GM12878 (cell line): ENCODE results near the gene POLR3G. TPM values are rescaled to one million over a fixed set of nuclear protein-coding genes. Genes with fewer than 3 reads are reported as not detected.

Experiments used
- ATAC-seq: fragments of 200-7000 bp; cut with Tn5 transposase; 3 replicates; pipeline ENCODE4 v1.9.1; 2020; ENCODE audit warnings: mild to moderate bottlenecking, moderate library complexity
- BruUV-seq: library from RNA; stranded (reverse); fragments of 400-500 nt; replicated peaks from 2 replicates; lab custom pipeline; 2021; lab: Mats Ljungman, UMichigan
- CTCF ChIA-PET: fragments of 300-600 bp; sonication (Branson Sonifier 250); formaldehyde crosslinking; extraction: SDS; loops from one replicate; lab custom pipeline; 2021; ENCODE audit warnings: inconsistent platforms; lab: Yijun Ruan, JAX
- POLR2A ChIA-PET: fragments of 350-600 bp; formaldehyde crosslinking; extraction: SDS; loops from one replicate; lab custom pipeline; 2021; ENCODE audit warnings: inconsistent platforms; lab: Charles Lee
- RAD21 ChIA-PET: fragments of 300-600 bp; sonication (Branson Sonifier 250); formaldehyde crosslinking; loops from one replicate; lab custom pipeline; 2023; ENCODE audit warnings: antibody characterized with exemption; ENCODE audit not compliant: unreplicated experiment; lab: Charles Lee
- SMC1A ChIA-PET: fragments of 300-600 bp; sonication (Branson Sonifier 250); formaldehyde crosslinking; loops from one replicate; lab custom pipeline; 2023; ENCODE audit not compliant: unreplicated experiment, uncharacterized antibody; lab: Charles Lee
- DNase-seq: peaks from one replicate; pipeline ENCODE4 v3.0.0-alpha.2; 2011; ENCODE audit warnings: low read depth, low spot score
- FAIRE-seq: peaks from 3 replicates; lab custom pipeline; 2011; peaks lifted over from hg19 to GRCh38; lab: Jason Lieb, UNC
- H2AFZ ChIP-seq: 2 replicates; pipeline ENCODE4 v1.6.0; 2011; ENCODE audit warnings: low read depth, low read length, control low read depth; ENCODE audit not compliant: control insufficient read depth
- H3K27ac ChIP-seq: 2 replicates; pipeline ENCODE4 v1.5.1; 2011; ENCODE audit warnings: control low read depth; ENCODE audit not compliant: control insufficient read depth, insufficient read depth
- H3K27me3 ChIP-seq, 2 experiments: replicated peaks in 1 of 2; 2 replicates each; pipeline versions ENCODE4 v1.6.0 to v1.6.1; 2011; ENCODE audit warnings: low read length in 1 of 2; ENCODE audit not compliant: control insufficient read depth in 2 of 2, insufficient read depth in 2 of 2
- H3K36me3 ChIP-seq, 2 experiments: 2 replicates each; pipeline ENCODE4 v1.5.1; 2011; ENCODE audit warnings: low read length in 1 of 2; ENCODE audit not compliant: control insufficient read depth in 2 of 2, insufficient read depth in 2 of 2
- H3K4me1 ChIP-seq: 2 replicates; pipeline ENCODE4 v1.6.1; 2011; ENCODE audit warnings: mild to moderate bottlenecking, low read length, moderate library complexity, mixed read lengths; ENCODE audit not compliant: control insufficient read depth, insufficient read depth
- H3K4me2 ChIP-seq: 2 replicates; pipeline ENCODE4 v1.6.0; 2011; ENCODE audit warnings: control low read depth; ENCODE audit not compliant: control insufficient read depth, insufficient read depth
- H3K4me3 ChIP-seq: fragments of 200-600 bp; sonication (generic); 2 replicates; pipeline ENCODE4 v1.5.1; 2016
- H3K79me2 ChIP-seq: 2 replicates; pipeline ENCODE4 v1.6.0; 2011; ENCODE audit warnings: low read length; ENCODE audit not compliant: control insufficient read depth, insufficient read depth
- H3K9ac ChIP-seq: 2 replicates; pipeline ENCODE4 v1.8.0; 2011; ENCODE audit warnings: low read length, control low read depth, mixed read lengths; ENCODE audit not compliant: control insufficient read depth, insufficient read depth
- H3K9me3 ChIP-seq: replicated peaks from 3 replicates; pipeline ENCODE4 v1.5.1; 2011; ENCODE audit warnings: mild to moderate bottlenecking, low read length; ENCODE audit not compliant: control insufficient read depth, insufficient read depth
- H4K20me1 ChIP-seq: 2 replicates; pipeline ENCODE4 v1.6.0; 2011; ENCODE audit not compliant: control insufficient read depth, insufficient read depth
- BACH1 ChIP-seq: fragments of 450-650 bp; IDR thresholded peaks from 2 replicates; pipeline ENCODE4 v1.6.1; 2017; ENCODE audit warnings: mild to moderate bottlenecking, borderline replicate concordance
- CBFB ChIP-seq: IDR thresholded peaks from 2 replicates; pipeline ENCODE4 v1.6.1; 2016; ENCODE audit warnings: antibody characterized with exemption, low read depth
- EP300 ChIP-seq, 2 experiments: fragments of 150-350 bp in 1 of 2; IDR thresholded peaks; 2 replicates each; pipeline ENCODE4 v1.6.1; 2011 to 2012; ENCODE audit warnings: low read depth in 2 of 2, low read length in 2 of 2, borderline replicate concordance in 1 of 2, improper control_type of control experiment in 1 of 2, inconsistent platforms in 1 of 2; ENCODE audit not compliant: control insufficient read depth in 1 of 2
- GATAD2B ChIP-seq: fragments of 450-650 bp; conservative IDR thresholded peaks from 2 replicates; pipeline ENCODE4 v1.6.1; 2017; ENCODE audit warnings: low read depth, mild to moderate bottlenecking, moderate library complexity
- MEF2A ChIP-seq: IDR thresholded peaks from 2 replicates; pipeline ENCODE4 v1.6.1; 2011; ENCODE audit warnings: low read depth, mild to moderate bottlenecking, low read length, moderate library complexity; ENCODE audit not compliant: insufficient read depth
- MYC ChIP-seq: IDR thresholded peaks from 2 replicates; pipeline ENCODE4 v1.6.1; 2011; ENCODE audit warnings: mild to moderate bottlenecking, low read length, moderate library complexity, inconsistent platforms; ENCODE audit not compliant: insufficient read depth, insufficient replicate concordance, insufficient read length, severe bottlenecking
- PKNOX1 ChIP-seq: fragments of 450-650 bp; IDR thresholded peaks from 2 replicates; pipeline ENCODE4 v1.6.1; 2016; ENCODE audit warnings: mild to moderate bottlenecking
- POU2F2 ChIP-seq: IDR thresholded peaks from 3 replicates; pipeline ENCODE4 v1.6.1; 2011; ENCODE audit warnings: low read depth, mild to moderate bottlenecking, low read length, borderline replicate concordance
- RB1 ChIP-seq: fragments of 450-650 bp; formaldehyde crosslinking; IDR thresholded peaks from 2 replicates; pipeline ENCODE4 v1.6.1; 2017; ENCODE audit warnings: mild to moderate bottlenecking, borderline replicate concordance
- RFX5 ChIP-seq: IDR thresholded peaks from 2 replicates; pipeline ENCODE4 v1.6.1; 2011; ENCODE audit warnings: low read depth, low read length, improper control_type of control experiment
- SUZ12 ChIP-seq: fragments of 200-600 bp; sonication (generic); IDR thresholded peaks from one replicate; pipeline ENCODE4 v1.6.1; 2018; ENCODE audit warnings: antibody characterized with exemption, mild to moderate bottlenecking; ENCODE audit not compliant: unreplicated experiment
- ZZZ3 ChIP-seq: IDR thresholded peaks from 2 replicates; pipeline ENCODE4 v1.6.1; 2011; ENCODE audit warnings: low read depth; ENCODE audit not compliant: control insufficient read depth, insufficient read length
- WGBS: methylation state at CpG from one replicate; pipeline ENCODE4 v1.1.6; 2016; ENCODE audit warnings: low lambda C conversion rate; ENCODE audit not compliant: insufficient replicate concordance, insufficient coverage; ENCODE audit errors: missing lambda C conversion rate; 5-methylcytosine and 5-hydroxymethylcytosine counted together
- in situ Hi-C: fragments of 300-500 bp; cut with MboI; formaldehyde crosslinking; loops from 9 replicates; pipeline ENCODE4 v1.14.3; 2018; ENCODE audit warnings: mixed read lengths
- intact Hi-C: fragments of 100-400 bp; cut with micrococcal nuclease; formaldehyde crosslinking; loops from one replicate; pipeline ENCODE4 v1.14.2; 2022; ENCODE audit not compliant: unreplicated experiment
- polyA plus RNA-seq, 11 experiments: library from polyadenylated mRNA; depleted of rRNA in 4 of 11; unstranded in 6 of 11; stranded (reverse) in 5 of 11; fragments of >200 nt; fragmentation: Nextera tagmentation in 4 of 11; fragmentation: Illumina TruSeq in 1 of 11; extraction: Ambion mirVana in 4 of 11; extraction: Trizol in 1 of 11; gene quantifications; 1 replicate in 1 of 11; 2 replicates in 10 of 11; pipeline versions ENCODE4 v1.2.1 to v1.2.3, GENCODE V29; 2011 to 2016; ENCODE audit warnings: inconsistent platforms in 2 of 11, missing spikeins in 2 of 11, low read depth in 1 of 11
- total RNA-seq, 4 experiments: library from RNA; depleted of rRNA in 3 of 4; stranded (reverse); fragments of >200 nt in 3 of 4; fragmentation: Illumina TruSeq in 1 of 4; extraction: Trizol in 1 of 4; gene quantifications; 2 replicates each; pipeline versions ENCODE4 v1.2.1 to v1.2.3, GENCODE V29; 2013 to 2021
- TF ChIP-seq, protein P1 (sequence below), 3 experiments: IDR thresholded peaks in 2 of 3; conservative IDR thresholded peaks in 1 of 3; 2 replicates each; pipeline ENCODE4 v1.5.1; 2011; ENCODE audit warnings: low read depth in 3 of 3, low read length in 3 of 3, mild to moderate bottlenecking in 3 of 3, control low read depth in 2 of 3, moderate library complexity in 2 of 3, inconsistent platforms in 1 of 3, mixed read lengths in 1 of 3; ENCODE audit not compliant: control insufficient read depth in 2 of 3, insufficient read depth in 1 of 3; ENCODE audit errors: extremely low read depth in 1 of 3
- TF ChIP-seq, protein P2 (sequence below): IDR thresholded peaks from 2 replicates; pipeline ENCODE4 v1.6.1; 2011; ENCODE audit warnings: low read depth, low read length, improper control_type of control experiment, borderline replicate concordance
- TF ChIP-seq, protein P3 (sequence below): fragments of 450-650 bp; conservative IDR thresholded peaks from 2 replicates; pipeline ENCODE4 v1.6.1; 2017; ENCODE audit warnings: mild to moderate bottlenecking, moderate library complexity

Gene POLR3G
- total and polyA plus RNA-seq, 10 of the 15 experiments (the other 5 are each of a cell fraction or from before 2014, with no cell fraction given), result 15.2 to 50.9 (median 27.5) TPM

GRCh38 chr5:90434116-90434714, 40.4 kb upstream of the POLR3G start:
- peak; percentile 92 for ATAC-seq
- ChIA-PET SMC1A (interaction anchor here (0.9 to 1.4 kb wide), 3 partner anchors 12 to 349 kb away, joined by 3 read pairs; no protein-coding TSS in a partner anchor), POLR2A (no interaction called here), CTCF (interaction anchor here (0.6 to 3.1 kb wide), 9 partner anchors 12 to 1706 kb away, joined by 3 to 12 read pairs (median 4); partner anchors contain the start of gene CETN3), RAD21 (no interaction called here)
- Histone ChIP-seq H3K27ac (no peak overlapping the region), H3K9me3 (no peaks in the 10 kb centered on the region; the same call in 2 of the 3 replicates), H4K20me1 (no peaks in the 10 kb centered on the region), H3K79me2 (no peaks in the 10 kb centered on the region), H2AFZ (no peak overlapping the region), H3K4me3 (no peak overlapping the region), H3K4me1 (0 out of 2 replicates have a peak, but pooled peaks cover 5% of the 10 kb centered on the region), H3K27me3 (no peaks in the 10 kb centered on the region), H3K9ac (no peak overlapping the region), H3K36me3 (no peaks in the 10 kb centered on the region), H3K4me2 (no peak overlapping the region)
- BruUV-seq, result no TSS peak
- no peak for DNase-seq
- intact Hi-C loops (no loop called here), in situ Hi-C loops (loop anchor here (10.0 kb wide), 1 partner anchor 101 kb away; no protein-coding TSS in a partner anchor)
- no peak for FAIRE-seq
- 74% methylated on average over 5 of the region's 5 CpGs for WGBS
- no peak for TF ChIP-seq MEF2A
- TF ChIP-seq, protein P1, sequence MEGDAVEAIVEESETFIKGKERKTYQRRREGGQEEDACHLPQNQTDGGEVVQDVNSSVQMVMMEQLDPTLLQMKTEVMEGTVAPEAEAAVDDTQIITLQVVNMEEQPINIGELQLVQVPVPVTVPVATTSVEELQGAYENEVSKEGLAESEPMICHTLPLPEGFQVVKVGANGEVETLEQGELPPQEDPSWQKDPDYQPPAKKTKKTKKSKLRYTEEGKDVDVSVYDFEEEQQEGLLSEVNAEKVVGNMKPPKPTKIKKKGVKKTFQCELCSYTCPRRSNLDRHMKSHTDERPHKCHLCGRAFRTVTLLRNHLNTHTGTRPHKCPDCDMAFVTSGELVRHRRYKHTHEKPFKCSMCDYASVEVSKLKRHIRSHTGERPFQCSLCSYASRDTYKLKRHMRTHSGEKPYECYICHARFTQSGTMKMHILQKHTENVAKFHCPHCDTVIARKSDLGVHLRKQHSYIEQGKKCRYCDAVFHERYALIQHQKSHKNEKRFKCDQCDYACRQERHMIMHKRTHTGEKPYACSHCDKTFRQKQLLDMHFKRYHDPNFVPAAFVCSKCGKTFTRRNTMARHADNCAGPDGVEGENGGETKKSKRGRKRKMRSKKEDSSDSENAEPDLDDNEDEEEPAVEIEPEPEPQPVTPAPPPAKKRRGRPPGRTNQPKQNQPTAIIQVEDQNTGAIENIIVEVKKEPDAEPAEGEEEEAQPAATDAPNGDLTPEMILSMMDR (IDR thresholded peaks at IDR 0.05 in 2 of 3, conservative IDR thresholded peaks at IDR 0.05 in 1 of 3; ENCODE audit: control insufficient read depth in 2 of 3, extremely low read depth in 1 of 3, insufficient read depth in 1 of 3, low read depth in 3 of 3, low read length in 3 of 3), result peak; percentile 65 to 75 (median 68)
- no peak for TF ChIP-seq RB1
- TF ChIP-seq, protein P2, sequence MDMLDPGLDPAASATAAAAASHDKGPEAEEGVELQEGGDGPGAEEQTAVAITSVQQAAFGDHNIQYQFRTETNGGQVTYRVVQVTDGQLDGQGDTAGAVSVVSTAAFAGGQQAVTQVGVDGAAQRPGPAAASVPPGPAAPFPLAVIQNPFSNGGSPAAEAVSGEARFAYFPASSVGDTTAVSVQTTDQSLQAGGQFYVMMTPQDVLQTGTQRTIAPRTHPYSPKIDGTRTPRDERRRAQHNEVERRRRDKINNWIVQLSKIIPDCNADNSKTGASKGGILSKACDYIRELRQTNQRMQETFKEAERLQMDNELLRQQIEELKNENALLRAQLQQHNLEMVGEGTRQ, result no peak
- no peak for TF ChIP-seq POU2F2
- TF ChIP-seq RFX5, result no peak
- no peak for TF ChIP-seq GATAD2B
- TF ChIP-seq EP300 (IDR thresholded peaks at IDR 0.05; ENCODE audit: borderline replicate concordance in 1 of 2, control insufficient read depth in 1 of 2, low read depth in 2 of 2, low read length in 2 of 2), result no peak
- TF ChIP-seq SUZ12, result no peak
- TF ChIP-seq BACH1, result no peak
- no peak for TF ChIP-seq MYC
- TF ChIP-seq CBFB, result no peak
- TF ChIP-seq ZZZ3, result no peak
- TF ChIP-seq PKNOX1, result no peak
- TF ChIP-seq, protein P3, sequence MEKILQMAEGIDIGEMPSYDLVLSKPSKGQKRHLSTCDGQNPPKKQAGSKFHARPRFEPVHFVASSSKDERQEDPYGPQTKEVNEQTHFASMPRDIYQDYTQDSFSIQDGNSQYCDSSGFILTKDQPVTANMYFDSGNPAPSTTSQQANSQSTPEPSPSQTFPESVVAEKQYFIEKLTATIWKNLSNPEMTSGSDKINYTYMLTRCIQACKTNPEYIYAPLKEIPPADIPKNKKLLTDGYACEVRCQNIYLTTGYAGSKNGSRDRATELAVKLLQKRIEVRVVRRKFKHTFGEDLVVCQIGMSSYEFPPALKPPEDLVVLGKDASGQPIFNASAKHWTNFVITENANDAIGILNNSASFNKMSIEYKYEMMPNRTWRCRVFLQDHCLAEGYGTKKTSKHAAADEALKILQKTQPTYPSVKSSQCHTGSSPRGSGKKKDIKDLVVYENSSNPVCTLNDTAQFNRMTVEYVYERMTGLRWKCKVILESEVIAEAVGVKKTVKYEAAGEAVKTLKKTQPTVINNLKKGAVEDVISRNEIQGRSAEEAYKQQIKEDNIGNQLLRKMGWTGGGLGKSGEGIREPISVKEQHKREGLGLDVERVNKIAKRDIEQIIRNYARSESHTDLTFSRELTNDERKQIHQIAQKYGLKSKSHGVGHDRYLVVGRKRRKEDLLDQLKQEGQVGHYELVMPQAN, result no peak
